Measurements from ENCODE around the gene CALCB.

DNA sequence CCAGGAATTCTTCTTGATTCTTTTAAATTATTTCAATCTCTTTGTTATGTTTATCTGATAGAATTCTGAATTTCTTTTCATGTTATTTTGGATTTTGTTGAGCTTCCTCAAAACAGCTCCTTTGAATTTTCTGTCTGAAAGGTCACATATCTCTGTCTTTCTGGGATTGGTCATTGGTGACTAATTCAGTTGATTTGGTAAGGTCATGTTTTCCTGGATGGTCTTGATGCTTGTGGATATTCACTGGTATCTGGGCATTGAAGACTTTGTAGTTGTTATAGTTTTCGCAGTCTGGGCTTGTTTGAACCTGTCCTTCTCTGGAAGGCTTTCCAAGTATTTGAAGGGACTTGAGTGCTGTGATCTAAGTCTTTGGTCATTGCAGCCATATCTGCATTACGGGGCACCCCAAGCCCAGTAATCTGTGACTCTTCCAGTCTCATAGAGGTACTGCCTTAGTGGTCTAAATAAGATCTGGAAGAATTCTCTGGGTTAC lies 22.4 kb downstream of the CALCB start:
- TF ChIP-seq CTCF (tag by site-specific recombination; IDR thresholded peaks at IDR 0.05), result no peak
- TF ChIP-seq ZNF274 (IDR thresholded peaks at IDR 0.05; ENCODE audit: low read length), result no peak
- no peak for TF ChIP-seq ZNF274 (tag by site-specific recombination; IDR thresholded peaks at IDR 0.05; ENCODE audit: borderline replicate concordance)
- TF ChIP-seq REST (tag by site-specific recombination; IDR thresholded peaks at IDR 0.05), result no peak
- no peak for TF ChIP-seq SCRT1 (tag by site-specific recombination; IDR thresholded peaks at IDR 0.05; ENCODE audit: borderline replicate concordance)
- TF ChIP-seq ZNF184 (tag by site-specific recombination; IDR thresholded peaks at IDR 0.05), result no peak

Data from HEK293 (cell line).